Smooth muscle cell (in vitro differentiated cells): Measurements from ENCODE around the gene ODAD4. TPM values are rescaled to one million over a fixed set of nuclear protein-coding genes. Genes with fewer than 3 reads are reported as not detected.
"Not testable (repeated sequence)": the region's sequence is repeated elsewhere in the genome, so short reads cannot be mapped to it uniquely, and the experiment has no call there.

ENCODE experiments used
- DNase-seq: peaks from one replicate; lab custom pipeline; 2025; ENCODE audit not compliant: unreplicated experiment; lab: John Stamatoyannopoulos, UW
- H2AFZ ChIP-seq: fragments of 200-600 bp; sonication (generic); 2 replicates; pipeline ENCODE4 v1.6.0; 2016; ENCODE audit warnings: antibody characterized with exemption, low read depth, mild to moderate bottlenecking
- H3F3A ChIP-seq: fragments of 200-600 bp; sonication (generic); 2 replicates; pipeline ENCODE4 v1.6.0; 2017; ENCODE audit warnings: antibody characterized with exemption, low read depth
- H3K27ac ChIP-seq: fragments of 200-600 bp; sonication (generic); 2 replicates; pipeline ENCODE4 v1.5.1; 2016; ENCODE audit warnings: low read depth, mild to moderate bottlenecking
- H3K27me3 ChIP-seq: fragments of 200-600 bp; sonication (generic); 2 replicates; pipeline ENCODE4 v1.6.1; 2016; ENCODE audit warnings: low read depth, mild to moderate bottlenecking
- H3K36me3 ChIP-seq: fragments of 200-600 bp; sonication (generic); 2 replicates; pipeline ENCODE4 v1.5.1; 2016; ENCODE audit warnings: low read depth
- H3K4me1 ChIP-seq: fragments of 200-600 bp; sonication (generic); 2 replicates; pipeline ENCODE4 v1.5.1; 2016; ENCODE audit warnings: low read depth
- H3K4me2 ChIP-seq: fragments of 200-600 bp; sonication (generic); 2 replicates; pipeline ENCODE4 v1.6.0; 2016; ENCODE audit warnings: mild to moderate bottlenecking
- H3K4me3 ChIP-seq: fragments of 200-600 bp; sonication (generic); 2 replicates; pipeline ENCODE4 v1.5.1; 2016; ENCODE audit warnings: mild to moderate bottlenecking
- H3K79me2 ChIP-seq: fragments of 200-600 bp; sonication (generic); 2 replicates; pipeline ENCODE4 v1.6.0; 2016; ENCODE audit warnings: low read depth, mild to moderate bottlenecking
- H3K9ac ChIP-seq: fragments of 200-600 bp; sonication (generic); 2 replicates; pipeline ENCODE4 v1.6.0; 2016; ENCODE audit warnings: low read depth
- H3K9me3 ChIP-seq: fragments of 200-600 bp; sonication (generic); replicated peaks from 2 replicates; pipeline ENCODE4 v1.5.1; 2016; ENCODE audit warnings: low read depth
- H4K20me1 ChIP-seq: fragments of 200-600 bp; sonication (generic); 2 replicates; pipeline ENCODE4 v1.6.0; 2016; ENCODE audit warnings: low read depth
- CTCF ChIP-seq: fragments of 200-600 bp; sonication (generic); IDR thresholded peaks from 2 replicates; pipeline ENCODE4 v1.5.1; 2017; ENCODE audit warnings: borderline replicate concordance, mild to moderate bottlenecking, antibody characterized with exemption; ENCODE audit not compliant: insufficient read depth, poor library complexity, severe bottlenecking
- WGBS: methylation state at CpG from one replicate; pipeline ENCODE4 v1.1.7; 2016; ENCODE audit warnings: low lambda C conversion rate; 5-methylcytosine and 5-hydroxymethylcytosine counted together
- polyA plus RNA-seq: library from polyadenylated mRNA; unstranded; fragments of >200 nt; fragmentation: Nextera tagmentation; extraction: Ambion mirVana; gene quantifications from 2 replicates; pipeline ENCODE4 v1.2.1, GENCODE V29; 2016
- total RNA-seq: library from RNA; depleted of rRNA; stranded (reverse); fragments of >200 nt; gene quantifications from 2 replicates; pipeline ENCODE4 v1.2.3, GENCODE V29; 2014

ODAD4 gene
- total and polyA plus RNA-seq, 2 experiments from 2014 or later, result 1.5 to 3.2 TPM

- H3K36me3 ChIP-seq, result no peaks in the 10 kb centered on the region
- no peak overlapping the region for H3K9ac ChIP-seq
- no peak overlapping the region for H2AFZ ChIP-seq
- H3K27me3 ChIP-seq, result no peaks in the 10 kb centered on the region
- peaks cover 100% of the 10 kb centered on the region for H3K79me2 ChIP-seq
- no peak for TF ChIP-seq CTCF
- H3K4me3 ChIP-seq, result no peak overlapping the region
- WGBS, result 97% methylated on average over 3 of the region's 3 CpGs
- H4K20me1 ChIP-seq, result peaks cover 100% of the 10 kb centered on the region
- no peaks in the 10 kb centered on the region for H3K9me3 ChIP-seq
- peak overlapping the region; percentile 28 for H3K27ac ChIP-seq
- no peak overlapping the region for H3K4me2 ChIP-seq
- peaks cover 4% of the 10 kb centered on the region for H3K4me1 ChIP-seq
- no peak for DNase-seq
- H3F3A ChIP-seq, result peaks cover 2% of the 10 kb centered on the region
These were observed 80.6 kb downstream of the ODAD4 start for GRCh38 chr17:42010898-42011516.

GRCh38 chr17:42012363-42012762 lies 81.9 kb downstream of the ODAD4 start:
- H3K9ac ChIP-seq, H2AFZ ChIP-seq, H3K4me3 ChIP-seq, H3K27ac ChIP-seq, H3K9me3 ChIP-seq, H3F3A ChIP-seq, H3K36me3 ChIP-seq, H3K4me1 ChIP-seq, H3K27me3 ChIP-seq, DNase-seq, H3K4me2 ChIP-seq: not testable (repeated sequence)
- 77% methylated on average over 4 of the region's 4 CpGs for WGBS
- peaks cover 97% of the 10 kb centered on the region for H3K79me2 ChIP-seq
- H4K20me1 ChIP-seq, result peaks cover 87% of the 10 kb centered on the region

GRCh38 chr17:42013740-42014139 lies 83.3 kb downstream of the ODAD4 start:
- H3K36me3 ChIP-seq, H3K9me3 ChIP-seq, DNase-seq, H3K4me3 ChIP-seq, H3F3A ChIP-seq, H3K4me2 ChIP-seq, H2AFZ ChIP-seq, H3K27me3 ChIP-seq, H3K9ac ChIP-seq, H3K27ac ChIP-seq: not testable (repeated sequence)
- peaks cover 83% of the 10 kb centered on the region for H3K79me2 ChIP-seq
- H4K20me1 ChIP-seq, result peaks cover 73% of the 10 kb centered on the region
- H3K4me1 ChIP-seq, result peaks cover 15% of the 10 kb centered on the region
- WGBS, result 98% methylated on average over 12 of the region's 12 CpGs

Other genes starting within 250 kb of the ODAD4 start
- 300 and 360 TPM in 2 replicates for gene EIF1, start 241.7 kb upstream of the ODAD4 start, total RNA-seq
- gene EIF1, start 241.7 kb upstream of the ODAD4 start, polyA plus RNA-seq, result 1,301 and 1,372 TPM in 2 replicates
- not detected in 2 replicates for gene GAST, start 218.3 kb upstream of the ODAD4 start, total RNA-seq
- 1.2 TPM in 1 of 2 replicates, not detected in the other for gene GAST, start 218.3 kb upstream of the ODAD4 start, polyA plus RNA-seq
- gene HAP1, start 196.0 kb upstream of the ODAD4 start, total RNA-seq, result 0.04 and 0.36 TPM in 2 replicates
- gene HAP1, start 196.0 kb upstream of the ODAD4 start, polyA plus RNA-seq, result 0.54 and 0.73 TPM in 2 replicates
- 167 and 238 TPM in 2 replicates for gene JUP, start 143.9 kb upstream of the ODAD4 start, total RNA-seq
- gene JUP, start 143.9 kb upstream of the ODAD4 start, polyA plus RNA-seq, result 124 and 277 TPM in 2 replicates
- 77.4 and 98.6 TPM in 2 replicates for gene P3H4, start 118.7 kb upstream of the ODAD4 start, total RNA-seq
- gene P3H4, start 118.7 kb upstream of the ODAD4 start, polyA plus RNA-seq, result 149 and 186 TPM in 2 replicates
- 603 and 724 TPM in 2 replicates for gene FKBP10, start 117.6 kb upstream of the ODAD4 start, total RNA-seq
- gene FKBP10, start 117.6 kb upstream of the ODAD4 start, polyA plus RNA-seq, result 253 and 289 TPM in 2 replicates
- gene NT5C3B, start 94.4 kb upstream of the ODAD4 start, total RNA-seq, result 38.4 and 46.8 TPM in 2 replicates
- 72.2 and 76.3 TPM in 2 replicates for gene NT5C3B, start 94.4 kb upstream of the ODAD4 start, polyA plus RNA-seq
- not detected in 2 replicates for gene KLHL10, start 92.8 kb upstream of the ODAD4 start, total RNA-seq
- not detected in 2 replicates for gene KLHL10, start 92.8 kb upstream of the ODAD4 start, polyA plus RNA-seq
- 23.8 and 29.2 TPM in 2 replicates for gene KLHL11, start 65.2 kb upstream of the ODAD4 start, total RNA-seq
- 7.9 and 10.0 TPM in 2 replicates for gene KLHL11, start 65.2 kb upstream of the ODAD4 start, polyA plus RNA-seq
- gene ACLY, start 11.7 kb upstream of the ODAD4 start, total RNA-seq, result 188 and 217 TPM in 2 replicates
- 119 and 172 TPM in 2 replicates for gene ACLY, start 11.7 kb upstream of the ODAD4 start, polyA plus RNA-seq
- 28.5 and 34.7 TPM in 2 replicates for gene CNP, start 36.2 kb downstream of the ODAD4 start, total RNA-seq
- gene CNP, start 36.2 kb downstream of the ODAD4 start, polyA plus RNA-seq, result 60.1 and 63.0 TPM in 2 replicates
- 44.5 and 69.5 TPM in 2 replicates for gene DNAJC7, start 86.8 kb downstream of the ODAD4 start, total RNA-seq
- gene DNAJC7, start 86.8 kb downstream of the ODAD4 start, polyA plus RNA-seq, result 44.7 and 61.5 TPM in 2 replicates
- 21.3 and 41.3 TPM in 2 replicates for gene NKIRAS2, start 89.5 kb downstream of the ODAD4 start, total RNA-seq
- 50.1 and 54.4 TPM in 2 replicates for gene NKIRAS2, start 89.5 kb downstream of the ODAD4 start, polyA plus RNA-seq
- 0.49 and 0.54 TPM in 2 replicates for gene C17orf113, start 120.0 kb downstream of the ODAD4 start, total RNA-seq
- 0.38 and 0.46 TPM in 2 replicates for gene C17orf113, start 120.0 kb downstream of the ODAD4 start, polyA plus RNA-seq
- 0.27 and 0.45 TPM in 2 replicates for gene ZNF385C, start 167.9 kb downstream of the ODAD4 start, total RNA-seq
- 0.18 and 0.70 TPM in 2 replicates for gene ZNF385C, start 167.9 kb downstream of the ODAD4 start, polyA plus RNA-seq
- 1.0 and 4.2 TPM in 2 replicates for gene DHX58, start 182.1 kb downstream of the ODAD4 start, total RNA-seq
- 0.67 TPM in 1 of 2 replicates, not detected in the other for gene DHX58, start 182.1 kb downstream of the ODAD4 start, polyA plus RNA-seq
- gene KAT2A, start 190.8 kb downstream of the ODAD4 start, total RNA-seq, result 15.6 and 17.1 TPM in 2 replicates
- gene KAT2A, start 190.8 kb downstream of the ODAD4 start, polyA plus RNA-seq, result 25.3 and 29.5 TPM in 2 replicates
- not detected in 2 replicates for gene HSPB9, start 192.2 kb downstream of the ODAD4 start, total RNA-seq
- gene HSPB9, start 192.2 kb downstream of the ODAD4 start, polyA plus RNA-seq, result 0.39 and 1.0 TPM in 2 replicates
- 92.8 and 113 TPM in 2 replicates for gene RAB5C, start 224.4 kb downstream of the ODAD4 start, total RNA-seq
- 152 and 158 TPM in 2 replicates for gene RAB5C, start 224.4 kb downstream of the ODAD4 start, polyA plus RNA-seq